ENCODE results near the gene CCDC28A.
"Not testable (repeated sequence)": the region's sequence is repeated elsewhere in the genome, so short reads cannot be mapped to it uniquely, and the experiment has no call there.

CCDC28A gene

GRCh38 chr6:138773177-138774091 is at the start of gene CCDC28A:
CCDC28A (plus strand) TSS chr6:138773769; CDS start chr6:138776121, 2,352 bp downstream.
- no peak for TF ChIP-seq CTCF (IDR thresholded peaks at IDR 0.05; ENCODE audit: extremely low read depth, insufficient read depth, missing control alignments)
- in situ Hi-C loops (cut with MboI; ENCODE audit: low pct_unique_long_range_greater_than_20kb, low sequenced_read_pairs, unreplicated experiment), result loop anchor here (25.0 kb wide), 1 partner anchor 361 kb away; the partner anchor contains the start of gene HEBP2

GRCh38 chr6:138724015-138724414 is 49.6 kb upstream of the CCDC28A start:
- no peak for DNase-seq (ENCODE audit: low spot score)

More at GRCh38 chr6:138773177-138774091, at the start of gene CCDC28A:
- DNase-seq (ENCODE audit: low spot score), result peak; percentile 86

GRCh38 chr6:138726066-138726756 is 47.4 kb upstream of the CCDC28A start:
- in situ Hi-C loops (cut with MboI; ENCODE audit: low pct_unique_long_range_greater_than_20kb, low sequenced_read_pairs, unreplicated experiment), result no loop called here

More at GRCh38 chr6:138724015-138724414, 49.6 kb upstream of the CCDC28A start:
- in situ Hi-C loops (cut with MboI; ENCODE audit: low pct_unique_long_range_greater_than_20kb, low sequenced_read_pairs, unreplicated experiment), result no loop called here
- no peak for TF ChIP-seq CTCF (IDR thresholded peaks at IDR 0.05; ENCODE audit: extremely low read depth, insufficient read depth, missing control alignments)

GRCh38 chr6:138726757-138727097 is 46.8 kb upstream of the CCDC28A start:
- DNase-seq (ENCODE audit: low spot score), result no peak
- in situ Hi-C loops (cut with MboI; ENCODE audit: low pct_unique_long_range_greater_than_20kb, low sequenced_read_pairs, unreplicated experiment), result no loop called here
- no peak for TF ChIP-seq CTCF (IDR thresholded peaks at IDR 0.05; ENCODE audit: extremely low read depth, insufficient read depth, missing control alignments)

More at GRCh38 chr6:138726066-138726756, 47.4 kb upstream of the CCDC28A start:
- DNase-seq (ENCODE audit: low spot score), result no peak
- no peak for TF ChIP-seq CTCF (IDR thresholded peaks at IDR 0.05; ENCODE audit: extremely low read depth, insufficient read depth, missing control alignments)

- in situ Hi-C loops (cut with MboI; ENCODE audit: low pct_unique_long_range_greater_than_20kb, low sequenced_read_pairs, unreplicated experiment), result no loop called here
- no peak for DNase-seq (ENCODE audit: low spot score)
- no peak for TF ChIP-seq CTCF (IDR thresholded peaks at IDR 0.05; ENCODE audit: extremely low read depth, insufficient read depth, missing control alignments)
Observed at GRCh38 chr6:138727182-138727581, 46.4 kb upstream of the CCDC28A start.

GRCh38 chr6:138728662-138729061 is 44.9 kb upstream of the CCDC28A start:
- in situ Hi-C loops (cut with MboI; ENCODE audit: low pct_unique_long_range_greater_than_20kb, low sequenced_read_pairs, unreplicated experiment), result no loop called here
- no peak for TF ChIP-seq CTCF (IDR thresholded peaks at IDR 0.05; ENCODE audit: extremely low read depth, insufficient read depth, missing control alignments)
- no peak for DNase-seq (ENCODE audit: low spot score)

GRCh38 chr6:138730037-138730436 is 43.5 kb upstream of the CCDC28A start:
- in situ Hi-C loops (cut with MboI; ENCODE audit: low pct_unique_long_range_greater_than_20kb, low sequenced_read_pairs, unreplicated experiment); DNase-seq (ENCODE audit: low spot score): not testable (repeated sequence)

Measured in GM13977 (cell line).